ENCODE data around the gene PSRC1.

Gene PSRC1

DNA sequence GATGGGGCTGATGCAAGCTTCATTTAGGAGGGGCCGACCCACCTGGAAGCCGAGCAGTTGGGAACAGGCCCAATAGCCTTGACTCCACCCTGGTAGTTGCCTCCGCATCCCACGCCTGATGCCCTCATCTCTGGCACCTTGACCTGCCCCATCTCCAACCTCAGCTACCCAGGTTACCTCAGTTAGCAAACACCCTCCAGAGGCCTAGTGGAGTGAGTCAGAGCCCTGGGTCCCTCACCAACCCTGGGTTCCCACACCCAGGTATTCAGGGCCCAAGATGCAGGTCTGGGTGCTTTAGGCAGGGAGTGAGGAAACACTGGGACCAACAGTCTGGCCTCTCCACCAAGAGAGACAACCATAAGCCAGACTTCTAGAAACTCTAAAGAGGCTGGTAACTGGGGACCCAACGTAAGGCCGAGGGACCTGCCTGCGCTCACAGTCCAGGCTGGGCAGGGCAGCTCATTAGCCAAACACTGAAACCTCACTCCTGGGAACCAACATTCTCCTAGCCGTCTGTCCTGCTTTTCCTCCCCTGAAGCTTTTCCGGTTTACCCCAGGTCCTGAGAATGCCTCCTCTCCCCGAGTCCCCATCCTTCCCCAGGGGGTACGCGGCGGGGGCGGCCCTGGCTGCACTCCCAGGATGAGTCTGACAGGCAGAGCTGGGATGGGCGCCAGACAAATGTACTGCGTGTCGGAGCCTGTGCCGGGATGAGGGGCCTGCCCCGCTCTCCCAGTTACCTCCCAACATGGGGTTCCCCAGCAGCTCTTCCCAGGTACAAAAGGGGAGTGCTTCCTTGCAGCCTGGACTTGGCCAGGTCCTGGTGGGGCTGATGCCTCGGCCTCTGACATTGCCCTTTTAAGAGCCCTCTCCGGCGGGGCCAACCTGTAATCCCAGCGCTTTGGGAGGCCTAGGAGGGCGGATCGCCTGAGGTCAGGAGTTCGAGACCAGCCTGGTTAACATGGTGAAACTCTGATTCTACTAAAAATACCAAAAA is 42.5 kb downstream of the PSRC1 start:
- no peak overlapping the region for H3K27ac ChIP-seq
- peaks cover 9% of the 10 kb centered on the region; the same call in 1 of the 2 replicates for H3K27me3 ChIP-seq

DNA sequence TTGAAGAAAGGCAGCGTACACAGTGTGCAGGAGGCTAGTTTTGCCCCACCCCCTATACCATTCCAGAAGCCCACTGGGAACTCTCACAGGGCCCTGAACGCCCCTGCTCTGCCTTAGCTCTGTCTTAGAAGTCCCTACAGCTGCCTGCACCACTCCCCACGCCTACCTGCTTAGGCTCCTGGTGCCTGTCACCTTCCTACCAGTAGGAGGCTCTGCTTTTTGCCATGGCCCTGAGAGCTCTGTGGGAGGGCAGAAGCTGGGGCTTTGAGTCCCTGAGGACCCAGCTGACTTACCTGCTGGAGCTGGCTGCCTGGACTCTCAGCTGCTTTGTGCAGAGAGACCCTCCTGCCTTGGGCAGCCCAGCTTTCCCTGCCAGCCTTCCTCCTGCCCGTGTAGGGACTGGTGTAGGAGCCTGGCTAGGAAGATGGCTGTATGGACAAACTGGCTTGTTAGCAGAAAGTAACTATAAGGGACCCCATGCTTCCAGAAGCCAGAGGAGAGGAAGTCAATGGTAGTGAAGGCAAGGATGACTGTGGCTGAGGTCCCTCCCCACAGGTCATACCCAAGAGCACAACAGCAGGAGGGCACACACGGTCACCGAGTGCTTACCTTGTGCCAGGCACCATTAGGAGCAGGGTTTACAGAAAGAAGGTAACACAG is 43.4 kb downstream of the PSRC1 start:
- Histone ChIP-seq H3K36me3 (peaks cover 58% of the 10 kb centered on the region), H3K4me3 (no peak overlapping the region)

More for the DNA sequence above, 42.5 kb downstream of the PSRC1 start:
- Histone ChIP-seq H3K4me1 (peaks cover 10% of the 10 kb centered on the region; the same call in 1 of the 2 replicates), H3K9me3 (no peaks in the 10 kb centered on the region), H3K9ac (no peak overlapping the region), H3K4me2 (0 out of 2 replicates have a peak overlapping the region, but pooled peaks have one; percentile 9), H4K20me1 (peaks cover 28% of the 10 kb centered on the region), H3K4me3 (no peak overlapping the region), H3K36me3 (peaks cover 48% of the 10 kb centered on the region)
- TF ChIP-seq Cebpa-rat (IDR thresholded peaks at IDR 0.05) = no peak

DNA sequence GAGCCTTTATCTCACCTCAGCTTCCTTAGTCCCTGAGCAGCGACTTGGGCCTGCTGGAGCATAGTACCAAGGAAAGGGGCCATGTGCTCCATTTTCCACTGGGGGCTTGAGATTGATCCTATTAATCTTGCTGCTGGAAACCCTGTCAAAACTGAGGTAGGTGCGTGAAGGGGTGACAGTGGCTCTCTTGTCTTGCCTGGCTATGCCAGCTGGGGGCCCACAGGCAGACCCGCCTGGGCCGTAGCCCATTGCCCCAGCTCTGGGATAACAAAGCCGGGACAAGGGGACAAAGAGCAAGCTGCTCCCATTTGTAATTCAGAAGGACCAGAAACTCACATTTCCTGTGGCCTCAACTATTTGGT is 43.9 kb downstream of the PSRC1 start:
- no peak overlapping the region for H3K27ac ChIP-seq
- no peak overlapping the region for H3K4me2 ChIP-seq
- peaks cover 63% of the 10 kb centered on the region for H3K36me3 ChIP-seq

More for the DNA sequence above, 43.4 kb downstream of the PSRC1 start:
- Histone ChIP-seq H4K20me1 (peaks cover 37% of the 10 kb centered on the region), H3K4me2 (no peak overlapping the region), H3K4me1 (peaks cover 10% of the 10 kb centered on the region; the same call in 1 of the 2 replicates), H3K9me3 (no peaks in the 10 kb centered on the region), H3K9ac (no peak overlapping the region), H3K27ac (no peak overlapping the region), H3K27me3 (peaks cover 9% of the 10 kb centered on the region; the same call in 1 of the 2 replicates)
- TF ChIP-seq Cebpa-rat (IDR thresholded peaks at IDR 0.05) = no peak

DNA sequence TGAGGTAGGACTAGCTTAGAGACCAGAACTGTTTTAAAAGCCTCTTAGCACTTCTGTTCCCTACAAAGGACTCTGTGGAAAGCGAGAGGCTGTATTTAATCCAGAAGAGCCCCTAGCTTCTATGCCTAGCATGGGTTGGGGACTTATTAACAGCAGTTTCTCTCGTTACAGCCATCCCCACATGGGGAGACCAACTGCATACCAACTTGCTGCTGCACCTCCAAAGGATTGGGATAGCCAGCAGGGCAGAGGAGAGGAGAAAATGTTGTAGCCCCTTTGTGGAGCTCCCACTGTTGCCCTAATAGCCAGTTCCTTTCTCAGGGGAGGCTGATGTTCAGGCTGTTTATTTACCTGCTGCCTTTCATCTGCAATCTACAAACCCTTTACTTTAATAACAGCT is 44.6 kb downstream of the PSRC1 start:
- H3K36me3 ChIP-seq = peaks cover 69% of the 10 kb centered on the region
- no peak for TF ChIP-seq Cebpa-rat (IDR thresholded peaks at IDR 0.05)
- peaks cover 9% of the 10 kb centered on the region; the same call in 1 of the 2 replicates for H3K27me3 ChIP-seq
- no peak overlapping the region for H3K4me3 ChIP-seq
- peaks cover 39% of the 10 kb centered on the region for H4K20me1 ChIP-seq
- H3K4me1 ChIP-seq = peaks cover 10% of the 10 kb centered on the region; the same call in 1 of the 2 replicates
- H3K9me3 ChIP-seq = no peaks in the 10 kb centered on the region
- no peak overlapping the region for H3K4me2 ChIP-seq
- H3K9ac ChIP-seq = no peak overlapping the region
- H3K27ac ChIP-seq = no peak overlapping the region

More for the DNA sequence above, 43.9 kb downstream of the PSRC1 start:
- Histone ChIP-seq H3K4me1 (peaks cover 10% of the 10 kb centered on the region; the same call in 1 of the 2 replicates), H3K9me3 (no peaks in the 10 kb centered on the region), H3K27me3 (peaks cover 9% of the 10 kb centered on the region; the same call in 1 of the 2 replicates), H3K4me3 (no peak overlapping the region), H4K20me1 (peaks cover 39% of the 10 kb centered on the region), H3K9ac (no peak overlapping the region)
- TF ChIP-seq Cebpa-rat (IDR thresholded peaks at IDR 0.05) = no peak

DNA sequence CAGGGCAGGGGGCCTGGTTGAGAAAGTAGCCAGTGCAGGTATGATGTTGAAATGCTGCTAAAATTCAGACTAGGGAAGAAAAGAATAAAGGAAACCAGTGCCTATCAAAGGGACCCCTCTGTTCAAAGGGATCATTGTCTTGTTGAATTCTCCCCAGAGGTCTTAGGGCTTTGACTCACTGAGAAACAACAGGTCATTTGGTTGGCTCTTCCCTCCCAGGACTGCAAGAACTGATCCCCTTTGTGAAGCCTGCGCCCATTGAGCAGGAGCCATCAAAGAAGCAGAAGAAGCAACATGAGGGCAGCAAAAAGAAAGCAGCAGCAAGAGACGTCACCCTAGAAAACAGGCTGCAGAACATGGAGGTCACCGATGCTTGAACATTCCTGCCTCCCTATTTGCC is 45.4 kb downstream of the PSRC1 start:
- H3K4me3 ChIP-seq = no peak overlapping the region
- H3K36me3 ChIP-seq = peaks cover 78% of the 10 kb centered on the region
- H3K9ac ChIP-seq = no peak overlapping the region
- H3K27ac ChIP-seq = no peak overlapping the region
- H3K4me1 ChIP-seq = peaks cover 10% of the 10 kb centered on the region; the same call in 1 of the 2 replicates
- H3K4me2 ChIP-seq = no peak overlapping the region
- TF ChIP-seq Cebpa-rat (IDR thresholded peaks at IDR 0.05) = no peak
- peaks cover 9% of the 10 kb centered on the region; the same call in 1 of the 2 replicates for H3K27me3 ChIP-seq
- peaks cover 40% of the 10 kb centered on the region for H4K20me1 ChIP-seq
- H3K9me3 ChIP-seq = no peaks in the 10 kb centered on the region

DNA sequence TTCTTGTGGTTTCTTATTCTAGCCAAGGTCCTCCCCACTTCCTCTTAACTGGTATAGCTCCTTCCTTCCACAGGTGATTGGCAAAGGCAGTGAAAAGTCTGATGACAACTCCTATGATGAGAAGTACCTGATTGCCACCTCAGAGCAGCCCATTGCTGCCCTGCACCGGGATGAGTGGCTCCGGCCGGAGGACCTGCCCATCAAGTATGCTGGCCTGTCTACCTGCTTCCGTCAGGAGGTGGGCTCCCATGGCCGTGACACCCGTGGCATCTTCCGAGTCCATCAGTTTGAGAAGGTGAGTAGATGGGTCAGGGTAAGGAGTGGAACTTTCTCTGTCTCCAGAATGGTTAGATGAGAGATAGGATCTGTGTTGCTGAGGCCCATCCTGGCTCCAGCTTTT is 47.8 kb downstream of the PSRC1 start:
- H3K27ac ChIP-seq = no peak overlapping the region
- no peaks in the 10 kb centered on the region; the same call in 1 of the 2 replicates for H3K4me1 ChIP-seq
- H3K36me3 ChIP-seq = peaks cover 100% of the 10 kb centered on the region
- H3K4me3 ChIP-seq = no peak overlapping the region
- no peak for TF ChIP-seq Cebpa-rat (IDR thresholded peaks at IDR 0.05)
- no peak overlapping the region for H3K4me2 ChIP-seq
- no peaks in the 10 kb centered on the region for H3K9me3 ChIP-seq
- H3K27me3 ChIP-seq = no peaks in the 10 kb centered on the region
- no peak overlapping the region for H3K9ac ChIP-seq
- H4K20me1 ChIP-seq = peaks cover 50% of the 10 kb centered on the region

DNA sequence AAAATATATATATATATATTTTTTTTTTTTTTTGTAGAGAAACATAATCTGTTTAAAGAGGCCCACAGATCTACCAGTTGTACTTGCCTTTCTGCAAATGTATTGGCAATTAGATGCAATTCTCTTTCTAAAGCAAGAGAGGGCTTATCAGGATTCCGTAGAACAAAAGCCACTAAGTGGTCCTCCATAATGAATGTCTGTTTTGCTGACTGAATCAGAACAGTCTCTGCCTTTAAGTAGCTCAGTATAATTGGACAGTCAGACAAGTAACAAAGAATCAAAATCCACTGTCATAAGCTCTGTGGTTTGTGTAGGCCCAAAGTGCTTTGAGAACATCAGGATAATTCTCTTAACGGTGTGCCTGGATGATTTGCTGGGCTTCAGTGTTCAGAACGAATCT is 51.9 kb downstream of the PSRC1 start:
- H3K4me3 ChIP-seq = no peak overlapping the region
- TF ChIP-seq Cebpa-rat (IDR thresholded peaks at IDR 0.05) = no peak
- H3K9ac ChIP-seq = no peak overlapping the region
- H3K4me1 ChIP-seq = no peaks in the 10 kb centered on the region
- no peak overlapping the region for H3K27ac ChIP-seq
- H3K27me3 ChIP-seq = no peaks in the 10 kb centered on the region
- no peak overlapping the region for H3K4me2 ChIP-seq
- H3K36me3 ChIP-seq = peaks cover 97% of the 10 kb centered on the region
- peaks cover 74% of the 10 kb centered on the region for H4K20me1 ChIP-seq
- H3K9me3 ChIP-seq = no peaks in the 10 kb centered on the region

All from BLaER1 (cell line).